GM04504 (cell line): Measurements from ENCODE around the gene DPH7.
A peak's percentile ranks its signal among the peaks of the same experiment; 100 is the strongest.
"Not testable (repeated sequence)": the region's sequence is repeated elsewhere in the genome, so short reads cannot be mapped to it uniquely, and the experiment has no call there.

Experiments used
- DNase-seq: peaks from one replicate; pipeline ENCODE4 v3.0.0-alpha.2; 2012; ENCODE audit warnings: low read depth

The DPH7 gene

GRCh38 chr9:137518661-137519459 is 59.9 kb downstream of the DPH7 start:
- DNase-seq = not testable (repeated sequence)

- no peak for DNase-seq
These were observed 62.4 kb downstream of the DPH7 start for GRCh38 chr9:137516144-137516917.

- no peak for DNase-seq
These were observed 63.4 kb downstream of the DPH7 start for GRCh38 chr9:137515338-137515724.

- DNase-seq = no peak
These were observed 63.9 kb downstream of the DPH7 start for GRCh38 chr9:137514691-137515337.

GRCh38 chr9:137513801-137514570 is 64.7 kb downstream of the DPH7 start:
- DNase-seq = not testable (repeated sequence)

- DNase-seq = not testable (repeated sequence)
These were observed 65.6 kb downstream of the DPH7 start for GRCh38 chr9:137513136-137513535.

- DNase-seq = no peak
These were observed 66.8 kb downstream of the DPH7 start for GRCh38 chr9:137511758-137512463.

- DNase-seq = not testable (repeated sequence)
These were observed 67.6 kb downstream of the DPH7 start for GRCh38 chr9:137511126-137511525.

- DNase-seq = no peak
These were observed 69.5 kb downstream of the DPH7 start for GRCh38 chr9:137509198-137509597.

GRCh38 chr9:137506702-137507171 is 72.0 kb downstream of the DPH7 start:
- DNase-seq = peak; percentile 72

- DNase-seq = no peak
These were observed 72.5 kb downstream of the DPH7 start for GRCh38 chr9:137506274-137506673.

GRCh38 chr9:137505421-137506140 is 73.1 kb downstream of the DPH7 start:
- no peak for DNase-seq
